ENCODE results near the gene RYR1. TPM values are rescaled to one million over a fixed set of nuclear protein-coding genes. Genes with fewer than 3 reads are reported as not detected.

Gene RYR1
- total RNA-seq, 6 experiments from 2014 or later, result not detected

DNA sequence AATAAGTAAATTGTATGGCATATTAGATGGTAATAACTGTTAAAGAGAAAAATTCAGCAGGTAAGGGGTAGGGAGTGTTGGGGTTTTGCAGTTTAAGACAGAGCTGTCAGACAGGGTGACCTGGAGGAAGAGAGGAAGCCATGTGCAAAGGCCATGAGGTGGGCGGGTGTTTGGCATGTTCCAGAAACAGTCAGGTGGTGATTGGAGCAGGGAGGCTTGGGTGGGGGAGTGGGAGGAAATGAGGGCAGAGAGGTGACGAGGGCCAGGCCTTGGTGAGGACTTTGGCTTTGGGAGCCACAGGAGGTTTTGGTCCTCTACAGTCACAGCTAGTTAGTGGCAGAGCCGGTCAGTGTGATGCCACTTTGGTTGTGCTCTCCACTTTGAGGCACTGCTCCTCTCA is 20.1 kb downstream of the RYR1 start:
- DNase-seq, result no peak
- Mint-ChIP-seq H3K4me3 (no peak overlapping the region), H3K4me1 (ENCODE audit: low read depth) (no peaks in the 10 kb centered on the region), H3K27ac (no peak overlapping the region), H3K36me3 (ENCODE audit: low read depth) (no peaks in the 10 kb centered on the region), H3K9me3 (no peaks in the 10 kb centered on the region), H3K27me3 (ENCODE audit: insufficient read depth) (peaks cover 17% of the 10 kb centered on the region)
- TF ChIP-seq, protein P1, sequence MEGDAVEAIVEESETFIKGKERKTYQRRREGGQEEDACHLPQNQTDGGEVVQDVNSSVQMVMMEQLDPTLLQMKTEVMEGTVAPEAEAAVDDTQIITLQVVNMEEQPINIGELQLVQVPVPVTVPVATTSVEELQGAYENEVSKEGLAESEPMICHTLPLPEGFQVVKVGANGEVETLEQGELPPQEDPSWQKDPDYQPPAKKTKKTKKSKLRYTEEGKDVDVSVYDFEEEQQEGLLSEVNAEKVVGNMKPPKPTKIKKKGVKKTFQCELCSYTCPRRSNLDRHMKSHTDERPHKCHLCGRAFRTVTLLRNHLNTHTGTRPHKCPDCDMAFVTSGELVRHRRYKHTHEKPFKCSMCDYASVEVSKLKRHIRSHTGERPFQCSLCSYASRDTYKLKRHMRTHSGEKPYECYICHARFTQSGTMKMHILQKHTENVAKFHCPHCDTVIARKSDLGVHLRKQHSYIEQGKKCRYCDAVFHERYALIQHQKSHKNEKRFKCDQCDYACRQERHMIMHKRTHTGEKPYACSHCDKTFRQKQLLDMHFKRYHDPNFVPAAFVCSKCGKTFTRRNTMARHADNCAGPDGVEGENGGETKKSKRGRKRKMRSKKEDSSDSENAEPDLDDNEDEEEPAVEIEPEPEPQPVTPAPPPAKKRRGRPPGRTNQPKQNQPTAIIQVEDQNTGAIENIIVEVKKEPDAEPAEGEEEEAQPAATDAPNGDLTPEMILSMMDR (IDR thresholded peaks at IDR 0.05), result no peak

DNA sequence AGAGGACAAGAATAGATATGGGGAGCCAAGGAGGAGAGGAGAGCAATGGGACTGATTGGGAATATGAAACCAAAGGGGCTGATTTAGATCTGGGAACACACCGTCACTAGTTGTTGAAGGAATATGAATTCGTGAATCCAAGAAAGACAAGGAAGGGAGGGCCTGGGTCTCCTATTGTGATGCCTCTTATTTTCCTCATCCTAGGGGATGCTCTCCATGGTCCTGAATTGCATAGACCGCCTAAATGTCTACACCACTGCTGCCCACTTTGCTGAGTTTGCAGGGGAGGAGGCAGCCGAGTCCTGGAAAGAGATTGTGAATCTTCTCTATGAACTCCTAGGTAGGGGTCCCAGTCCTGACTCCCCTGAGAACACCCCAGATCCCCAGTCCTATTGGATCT is 21.5 kb downstream of the RYR1 start:
- no peaks in the 10 kb centered on the region for H3K4me1 Mint-ChIP-seq (ENCODE audit: low read depth)

DNA sequence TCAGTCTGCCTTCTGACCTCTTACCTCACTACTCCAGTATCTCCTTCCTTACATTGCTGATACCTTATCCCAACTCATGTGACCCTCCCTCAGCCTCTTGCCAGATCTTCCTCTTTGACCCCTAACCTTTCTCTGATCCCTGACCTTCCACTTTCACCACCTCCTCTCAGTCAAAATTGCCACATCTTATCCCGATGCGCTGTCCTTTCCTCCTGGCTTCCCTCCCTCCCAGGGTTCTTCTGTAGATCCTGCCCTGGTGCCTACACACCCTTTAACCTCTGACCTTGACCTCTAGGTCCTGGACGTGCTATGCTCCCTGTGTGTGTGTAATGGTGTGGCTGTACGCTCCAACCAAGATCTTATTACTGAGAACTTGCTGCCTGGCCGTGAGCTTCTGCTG is 23.7 kb downstream of the RYR1 start:
- Mint-ChIP-seq H3K36me3 (ENCODE audit: low read depth) (no peaks in the 10 kb centered on the region), H3K9me3 (peaks cover 3% of the 10 kb centered on the region; the same call in 1 of the 2 replicates), H3K4me1 (ENCODE audit: low read depth) (no peaks in the 10 kb centered on the region), H3K27ac (no peak overlapping the region), H3K27me3 (ENCODE audit: insufficient read depth) (peaks cover 2% of the 10 kb centered on the region), H3K4me3 (no peak overlapping the region)
- TF ChIP-seq, protein P1 (IDR thresholded peaks at IDR 0.05), result no peak
- no peak for DNase-seq

More for the DNA sequence above, 21.5 kb downstream of the RYR1 start:
- DNase-seq, result no peak
- TF ChIP-seq, protein P1 (IDR thresholded peaks at IDR 0.05), result no peak
- no peaks in the 10 kb centered on the region for H3K36me3 Mint-ChIP-seq (ENCODE audit: low read depth)
- H3K27ac Mint-ChIP-seq, result no peak overlapping the region
- peaks cover 10% of the 10 kb centered on the region for H3K27me3 Mint-ChIP-seq (ENCODE audit: insufficient read depth)
- H3K4me3 Mint-ChIP-seq, result no peak overlapping the region
- peaks cover 3% of the 10 kb centered on the region; the same call in 1 of the 2 replicates for H3K9me3 Mint-ChIP-seq

DNA sequence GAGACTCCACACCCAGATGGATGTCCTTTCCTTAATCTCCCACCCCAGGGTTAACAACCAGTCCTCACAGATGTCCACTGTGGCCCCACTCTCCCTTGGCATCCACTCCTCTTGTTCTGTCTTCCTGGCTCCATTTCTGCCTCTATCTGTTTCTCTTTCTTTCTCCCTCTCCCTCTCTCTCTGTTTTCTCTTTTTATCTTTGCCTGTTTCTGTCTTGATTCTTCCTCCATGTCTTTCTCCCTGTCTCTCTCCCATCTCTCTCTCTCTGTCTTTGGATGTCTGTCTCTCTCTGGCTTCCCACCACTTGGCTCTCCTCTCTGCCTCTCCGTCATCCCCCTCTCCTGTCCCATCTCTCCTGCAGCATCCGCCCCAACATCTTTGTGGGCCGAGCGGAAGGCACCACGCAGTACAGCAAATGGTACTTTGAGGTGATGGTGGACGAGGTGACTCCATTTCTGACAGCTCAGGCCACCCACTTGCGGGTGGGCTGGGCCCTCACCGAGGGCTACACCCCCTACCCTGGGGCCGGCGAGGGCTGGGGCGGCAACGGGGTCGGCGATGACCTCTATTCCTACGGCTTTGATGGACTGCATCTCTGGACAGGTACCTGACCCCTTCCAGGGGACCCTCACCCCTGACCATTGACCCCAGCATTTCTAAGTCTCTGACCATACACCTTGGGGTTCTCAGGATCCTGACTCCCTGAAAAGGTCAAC is 24.4 kb downstream of the RYR1 start:
- Mint-ChIP-seq H3K4me1 (ENCODE audit: low read depth) (no peaks in the 10 kb centered on the region), H3K27ac (no peak overlapping the region), H3K27me3 (ENCODE audit: insufficient read depth) (peaks cover 3% of the 10 kb centered on the region), H3K9me3 (peaks cover 3% of the 10 kb centered on the region; the same call in 1 of the 2 replicates), H3K36me3 (ENCODE audit: low read depth) (no peaks in the 10 kb centered on the region), H3K4me3 (no peak overlapping the region)
- DNase-seq, result no peak
- TF ChIP-seq, protein P1 (IDR thresholded peaks at IDR 0.05), result no peak

DNA sequence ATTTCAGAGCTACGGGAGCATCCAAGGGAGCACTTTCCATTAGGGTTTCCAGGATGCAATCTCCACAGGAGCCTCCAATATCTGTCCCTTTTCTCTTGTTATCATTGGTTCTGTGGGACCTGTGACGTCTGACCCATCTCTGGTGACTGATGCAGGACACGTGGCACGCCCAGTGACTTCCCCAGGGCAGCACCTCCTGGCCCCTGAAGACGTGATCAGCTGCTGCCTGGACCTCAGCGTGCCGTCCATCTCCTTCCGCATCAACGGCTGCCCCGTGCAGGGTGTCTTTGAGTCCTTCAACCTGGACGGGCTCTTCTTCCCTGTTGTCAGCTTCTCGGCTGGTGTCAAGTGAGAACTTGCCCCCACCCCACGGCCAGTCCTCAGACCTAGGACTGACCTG is 25.5 kb downstream of the RYR1 start:
- DNase-seq, result no peak
- no peak overlapping the region for H3K4me3 Mint-ChIP-seq
- H3K27ac Mint-ChIP-seq, result no peak overlapping the region
- TF ChIP-seq, protein P1 (IDR thresholded peaks at IDR 0.05), result no peak
- H3K36me3 Mint-ChIP-seq (ENCODE audit: low read depth), result no peaks in the 10 kb centered on the region
- H3K9me3 Mint-ChIP-seq, result peaks cover 3% of the 10 kb centered on the region; the same call in 1 of the 2 replicates
- H3K4me1 Mint-ChIP-seq (ENCODE audit: low read depth), result no peaks in the 10 kb centered on the region
- H3K27me3 Mint-ChIP-seq (ENCODE audit: insufficient read depth), result peaks cover 3% of the 10 kb centered on the region

Data from HFFc6 (cell line).